ENCODE data around the gene PLCG1.
"Not testable (repeated sequence)": the region's sequence is repeated elsewhere in the genome, so short reads cannot be mapped to it uniquely, and the experiment has no call there.

Gene PLCG1

GRCh38 chr20:41136680-41137613 is at the start of gene PLCG1:
PLCG1 (plus strand) TSS chr20:41137543; CDS start chr20:41137642, 99 bp downstream.
- DNase-seq (ENCODE audit: low read depth in 2 of 2): peak; percentile 68 to 85

GRCh38 chr20:41087777-41088176 is 49.6 kb upstream of the PLCG1 start:
- no peak for DNase-seq (ENCODE audit: low read depth in 2 of 2)

DNA sequence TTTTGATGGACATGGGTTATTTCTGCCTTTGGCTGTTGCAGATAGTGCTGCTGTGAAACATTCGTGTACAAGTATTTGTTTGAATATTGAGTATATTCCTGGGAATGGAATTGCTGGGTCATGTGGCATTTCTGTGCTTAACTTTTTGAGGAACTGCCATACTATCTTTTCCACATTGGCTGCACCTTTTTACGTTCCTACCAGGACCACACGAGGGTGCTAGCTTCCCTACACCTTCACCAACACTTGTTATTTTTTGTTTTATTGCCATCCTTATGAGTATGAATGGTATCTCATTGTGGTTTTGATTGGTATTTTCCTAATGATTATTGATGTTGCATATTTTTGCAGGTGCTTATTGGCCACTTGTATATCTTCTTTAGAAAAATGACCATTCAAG is 47.8 kb upstream of the PLCG1 start:
- DNase-seq (ENCODE audit: low read depth in 2 of 2): no peak

GRCh38 chr20:41091927-41092326 is 45.4 kb upstream of the PLCG1 start:
- DNase-seq (ENCODE audit: low read depth in 2 of 2): no peak

DNA sequence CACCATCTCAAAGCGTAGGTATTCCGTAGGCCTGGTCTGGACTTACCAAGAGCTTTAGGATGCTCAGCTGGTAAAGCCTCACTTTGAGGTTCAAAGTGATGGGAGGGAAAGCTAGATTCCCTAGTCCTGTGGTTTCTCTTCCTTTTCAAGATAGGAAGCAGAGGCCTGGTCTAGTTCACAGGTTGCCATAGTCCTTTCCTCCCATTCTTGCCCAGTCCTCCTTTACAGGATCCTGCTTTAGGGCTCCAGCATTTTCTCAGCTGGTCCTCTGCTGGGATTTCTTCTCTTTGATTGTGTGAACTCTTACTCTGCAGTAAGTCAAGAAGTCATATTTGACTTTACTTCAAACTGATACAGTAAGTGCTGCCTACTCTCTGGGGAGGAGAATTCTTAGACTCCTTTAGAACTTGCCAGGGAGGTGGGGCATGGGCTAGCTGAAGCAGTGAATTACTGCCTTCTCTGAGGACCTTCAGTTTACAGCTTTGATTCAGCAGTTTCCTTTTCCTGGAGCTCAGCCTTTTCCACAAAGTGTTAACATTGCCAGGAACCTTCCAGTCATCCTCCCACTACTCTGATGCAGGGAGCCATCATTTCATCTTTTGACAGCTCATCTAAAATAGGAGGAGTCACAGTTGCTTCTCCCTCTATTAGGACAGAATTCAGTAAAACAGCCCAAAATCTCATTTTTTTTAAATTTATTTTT is 42.8 kb upstream of the PLCG1 start:
- peak; percentile 11 to 14 for DNase-seq (ENCODE audit: low read depth in 2 of 2)

- peak in 1 of 2 donors; percentile 24 for DNase-seq (ENCODE audit: low read depth in 2 of 2)
Measured at GRCh38 chr20:41095110-41095969, 42.0 kb upstream of the PLCG1 start.

DNA sequence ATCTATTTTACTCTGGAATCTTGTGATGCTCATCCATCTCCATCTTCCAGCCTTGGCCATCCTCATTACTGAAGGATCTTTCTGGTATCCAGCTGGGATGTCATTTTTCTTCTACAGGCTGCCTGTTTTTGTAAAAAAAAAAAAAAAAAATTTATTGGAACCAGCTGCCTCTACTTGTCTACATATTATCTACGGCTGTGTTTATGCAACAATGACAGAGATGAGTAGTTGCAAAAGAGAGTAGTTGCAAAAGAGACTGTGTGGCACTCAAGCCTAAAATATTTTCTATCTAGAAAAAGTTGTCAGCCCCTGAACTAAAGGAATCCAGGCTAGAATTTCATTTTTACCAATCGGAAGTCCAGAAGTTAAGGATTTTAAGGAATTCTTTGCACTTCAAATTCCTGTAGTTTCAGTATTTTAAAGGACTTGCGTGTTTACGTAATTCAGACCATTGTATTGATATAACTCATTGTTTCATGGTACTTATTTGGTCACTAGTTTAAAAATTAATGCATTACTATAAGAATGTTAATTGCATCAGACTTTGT is 38.6 kb upstream of the PLCG1 start:
- DNase-seq (ENCODE audit: low read depth in 2 of 2): no peak

- no peak for DNase-seq (ENCODE audit: low read depth in 2 of 2)
Measured at GRCh38 chr20:41100001-41100480, 37.3 kb upstream of the PLCG1 start.

DNA sequence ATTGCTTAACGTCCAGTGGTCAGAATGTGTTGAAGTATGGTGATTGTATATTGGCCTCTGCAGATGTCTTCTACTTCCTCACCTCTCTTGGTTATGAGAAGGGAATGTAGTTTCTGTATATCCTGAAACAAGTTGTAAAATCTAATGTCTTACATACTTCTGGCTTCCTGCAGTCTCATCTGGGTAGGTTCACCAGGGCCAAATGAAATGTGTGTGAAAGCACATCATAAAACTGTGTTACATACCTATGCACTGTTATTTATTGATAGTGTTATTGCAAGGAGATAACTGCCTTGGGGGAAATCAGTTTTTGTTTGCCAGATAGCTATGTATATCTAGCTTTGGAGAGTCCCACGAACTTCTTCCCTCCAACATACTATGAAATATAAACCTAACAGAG is 35.7 kb upstream of the PLCG1 start:
- DNase-seq (ENCODE audit: low read depth in 2 of 2): no peak

- no peak for DNase-seq (ENCODE audit: low read depth in 2 of 2)
Measured at GRCh38 chr20:41108531-41108930, 28.8 kb upstream of the PLCG1 start.

- no peak for DNase-seq (ENCODE audit: low read depth in 2 of 2)
Measured at GRCh38 chr20:41110012-41110411, 27.3 kb upstream of the PLCG1 start.

DNA sequence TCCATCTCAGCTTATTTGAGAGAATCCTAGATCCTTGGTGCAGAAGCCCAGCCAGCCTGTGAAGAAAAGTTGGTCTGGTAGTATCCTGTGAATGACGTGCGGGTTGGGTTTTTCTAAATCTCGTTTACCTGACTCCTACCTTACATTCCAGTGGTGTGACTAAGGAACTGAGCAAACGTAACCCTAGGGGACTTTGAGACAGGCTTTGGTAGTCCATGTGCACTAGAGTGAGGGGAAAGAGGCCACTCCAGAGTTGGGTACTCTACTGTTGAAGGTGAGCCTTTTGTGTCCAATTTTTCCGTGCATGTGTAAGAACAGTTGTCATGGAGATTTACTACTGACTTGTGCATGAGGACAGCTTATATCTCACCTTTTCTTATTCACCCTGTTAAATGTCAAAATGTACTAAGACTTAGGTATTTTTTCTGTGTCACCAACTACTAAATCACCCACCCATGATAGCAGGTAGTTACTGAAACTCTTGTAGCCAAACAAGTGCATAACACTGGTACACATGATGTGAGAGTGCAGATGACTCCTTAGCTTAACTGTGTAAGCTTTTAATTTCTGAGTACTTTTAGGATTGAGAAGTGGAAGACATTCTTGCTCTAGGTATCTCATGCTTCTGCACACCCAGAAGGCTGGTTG is 26.3 kb upstream of the PLCG1 start:
- no peak for DNase-seq (ENCODE audit: low read depth in 2 of 2)

DNA sequence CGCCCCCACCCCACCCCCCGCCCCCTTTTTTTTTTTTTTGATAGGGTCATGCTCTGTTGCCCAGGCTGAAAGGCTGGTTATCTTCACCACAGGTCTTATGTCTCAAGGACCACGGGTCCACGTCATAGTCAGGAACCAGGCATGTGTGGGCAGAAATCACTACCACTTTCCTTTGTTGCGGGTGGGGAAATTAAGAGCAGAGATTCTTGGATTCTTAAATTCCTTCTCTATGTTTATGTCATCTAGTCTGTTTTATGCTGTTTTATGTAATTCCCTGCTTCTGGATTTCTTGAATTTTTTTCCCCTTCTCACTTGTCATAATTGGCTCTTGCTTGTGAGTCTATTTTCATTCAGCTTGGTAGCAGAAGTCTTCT is 25.8 kb upstream of the PLCG1 start:
- no peak for DNase-seq (ENCODE audit: low read depth in 2 of 2)

DNA sequence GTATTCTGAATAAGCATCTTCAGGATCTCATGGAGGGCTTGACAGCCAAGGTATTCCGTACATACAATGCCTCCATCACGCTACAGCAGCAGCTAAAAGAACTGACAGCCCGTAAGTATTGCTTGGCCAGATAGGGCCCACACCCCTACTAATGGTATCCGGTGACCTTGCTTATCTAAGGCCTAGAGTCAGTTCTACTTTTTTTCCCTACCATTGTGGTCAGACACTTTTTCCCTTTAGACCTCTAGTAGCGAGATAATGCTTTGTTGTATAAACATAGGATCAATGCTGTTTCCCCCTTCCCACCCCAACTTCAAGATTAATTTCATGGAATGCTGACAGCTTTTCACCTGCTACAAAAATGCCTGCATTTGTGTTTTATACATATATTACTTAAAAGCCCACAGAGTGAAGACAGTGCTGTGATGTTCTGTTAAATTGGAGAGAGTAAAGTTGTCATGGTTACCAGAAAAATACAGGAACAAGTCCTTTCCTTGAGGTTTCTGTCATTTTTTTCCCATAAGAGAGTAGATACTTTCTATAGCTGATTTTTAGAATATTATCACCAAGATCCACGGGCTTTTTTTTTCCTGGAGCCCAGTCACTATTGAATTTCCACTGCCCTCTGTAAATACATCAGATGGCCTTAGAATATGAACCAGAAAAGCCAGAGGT is 20.9 kb upstream of the PLCG1 start:
- no peak for DNase-seq (ENCODE audit: low read depth in 2 of 2)

DNA sequence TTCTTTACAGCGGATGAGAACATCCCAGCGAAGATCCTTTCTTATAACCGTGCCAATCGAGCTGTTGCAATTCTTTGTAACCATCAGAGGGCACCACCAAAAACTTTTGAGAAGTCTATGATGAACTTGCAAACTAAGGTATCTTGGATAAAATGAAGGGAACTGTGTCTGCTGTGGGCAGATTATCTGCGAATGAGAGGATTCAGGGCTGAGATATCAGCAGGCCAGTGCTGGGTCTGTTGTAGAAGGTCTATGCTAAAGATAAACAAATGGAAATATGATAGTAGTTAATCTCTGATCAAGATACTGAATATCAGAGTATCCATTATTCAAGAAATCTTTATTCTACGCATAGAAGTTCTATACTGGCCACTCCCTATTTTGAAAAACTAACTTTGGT is 19.2 kb upstream of the PLCG1 start:
- not testable (repeated sequence) for DNase-seq (ENCODE audit: low read depth in 2 of 2)

DNA sequence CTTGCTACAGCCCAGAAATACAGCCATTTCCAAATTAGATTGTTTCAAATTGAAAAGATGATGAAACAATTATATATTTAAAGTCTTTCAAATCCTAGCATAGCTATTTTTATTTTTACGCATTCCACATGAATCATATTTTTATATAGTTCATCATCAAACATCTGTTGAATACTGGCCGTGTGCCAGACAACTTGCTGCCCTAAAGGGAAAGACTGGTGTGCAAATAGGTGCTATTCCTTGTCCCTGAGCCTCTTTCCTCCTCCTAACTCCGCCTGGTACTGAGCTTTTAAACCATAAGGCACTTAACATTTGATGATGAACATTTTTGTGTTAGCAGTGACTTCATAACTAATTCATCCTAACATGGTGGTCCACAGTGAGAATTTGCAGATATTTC is 18.7 kb upstream of the PLCG1 start:
- DNase-seq (ENCODE audit: low read depth in 2 of 2): no peak

- no peak for DNase-seq (ENCODE audit: low read depth in 2 of 2)
Measured at GRCh38 chr20:41119614-41120561, 17.5 kb upstream of the PLCG1 start.

DNA sequence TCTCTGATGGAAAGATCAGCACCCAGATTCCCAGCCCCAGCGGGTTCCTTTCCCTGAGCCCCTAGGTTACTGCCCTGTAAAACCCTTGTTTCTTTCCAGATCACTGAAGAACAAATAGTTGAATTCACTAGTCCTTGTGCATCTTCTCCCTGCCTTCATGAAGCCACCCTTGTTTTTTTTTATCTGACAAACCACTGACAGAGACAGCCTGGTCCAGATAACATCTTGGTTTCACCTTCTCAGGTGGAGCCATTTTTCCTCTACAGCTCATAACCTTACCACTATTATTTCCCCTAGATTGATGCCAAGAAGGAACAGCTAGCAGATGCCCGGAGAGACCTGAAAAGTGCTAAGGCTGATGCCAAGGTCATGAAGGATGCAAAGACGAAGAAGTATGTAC is 15.9 kb upstream of the PLCG1 start:
- no peak for DNase-seq (ENCODE audit: low read depth in 2 of 2)

GRCh38 chr20:41123631-41124030 is 13.7 kb upstream of the PLCG1 start:
- DNase-seq (ENCODE audit: low read depth in 2 of 2): no peak

Measured in stimulated activated CD4-positive, alpha-beta T cell treated with anti-CD3 and anti-CD28 coated beads, Interleukin-15, amount 100 ng/mL, for 48 hours (primary cell).